GM18526 (cell line): ENCODE results near the gene TMEM209.

Experiments
- POLR2A ChIP-seq: IDR thresholded peaks from 3 replicates; pipeline ENCODE4 v1.6.1; 2011; ENCODE audit not compliant: insufficient read length; ENCODE audit errors: extremely low read depth

Gene TMEM209

DNA sequence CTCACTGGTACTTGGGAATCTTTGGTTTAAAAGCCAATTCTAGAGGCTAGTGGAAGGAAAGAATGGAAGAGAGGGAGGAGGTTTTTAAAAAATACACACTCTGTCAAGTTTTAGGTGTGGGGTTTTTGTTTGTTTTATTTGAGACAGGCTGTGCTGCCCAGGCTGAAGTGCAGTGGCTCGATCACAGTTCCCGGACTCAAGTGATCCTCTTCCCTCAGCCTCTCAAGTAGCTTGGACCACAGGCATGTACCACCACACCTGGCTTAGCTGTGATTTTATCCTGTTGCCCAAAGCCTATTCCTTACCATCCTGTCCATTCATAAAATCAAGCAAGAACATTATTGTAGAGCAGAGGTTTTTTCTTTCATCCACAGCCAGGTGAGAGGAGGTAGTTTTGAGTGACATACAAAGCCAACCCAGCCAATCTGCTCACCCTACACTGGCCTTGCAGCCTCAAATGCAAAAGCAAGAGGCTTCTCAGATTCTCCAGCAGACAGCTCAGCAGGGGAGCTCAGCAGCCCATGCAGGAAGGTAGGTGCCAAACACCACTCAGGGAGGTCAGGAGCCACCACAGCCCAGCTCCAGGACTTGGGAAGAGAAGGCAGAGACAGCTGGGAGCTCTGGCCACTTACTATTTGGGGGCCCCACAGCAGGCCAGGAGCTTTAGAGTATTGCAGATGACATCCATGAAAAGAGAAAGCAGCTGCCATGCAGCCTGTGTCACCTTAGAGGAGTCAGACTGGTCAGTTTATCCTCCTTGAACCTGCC, 65.8 kb downstream of the TMEM209 start:
- no peak for TF ChIP-seq POLR2A

DNA sequence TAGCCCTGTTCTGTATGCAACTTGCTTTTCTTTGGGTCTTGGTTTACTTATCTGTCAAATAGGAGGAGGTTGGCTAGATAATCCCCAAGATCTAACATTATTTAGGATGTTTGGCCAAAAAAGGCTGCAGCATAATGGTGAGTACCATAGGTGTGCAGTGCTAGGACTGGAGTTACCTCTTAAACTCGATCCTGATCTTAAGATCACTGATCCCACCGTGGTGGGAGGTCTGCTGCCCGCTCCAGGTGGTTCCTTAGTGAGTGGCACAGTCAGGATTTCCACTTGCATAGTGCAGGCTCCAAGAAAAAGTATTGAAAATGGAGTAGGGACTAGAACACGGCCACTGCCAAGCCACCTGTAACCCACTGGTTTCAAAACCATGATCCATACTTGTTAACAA, 68.0 kb downstream of the TMEM209 start:
- no peak for TF ChIP-seq POLR2A

DNA sequence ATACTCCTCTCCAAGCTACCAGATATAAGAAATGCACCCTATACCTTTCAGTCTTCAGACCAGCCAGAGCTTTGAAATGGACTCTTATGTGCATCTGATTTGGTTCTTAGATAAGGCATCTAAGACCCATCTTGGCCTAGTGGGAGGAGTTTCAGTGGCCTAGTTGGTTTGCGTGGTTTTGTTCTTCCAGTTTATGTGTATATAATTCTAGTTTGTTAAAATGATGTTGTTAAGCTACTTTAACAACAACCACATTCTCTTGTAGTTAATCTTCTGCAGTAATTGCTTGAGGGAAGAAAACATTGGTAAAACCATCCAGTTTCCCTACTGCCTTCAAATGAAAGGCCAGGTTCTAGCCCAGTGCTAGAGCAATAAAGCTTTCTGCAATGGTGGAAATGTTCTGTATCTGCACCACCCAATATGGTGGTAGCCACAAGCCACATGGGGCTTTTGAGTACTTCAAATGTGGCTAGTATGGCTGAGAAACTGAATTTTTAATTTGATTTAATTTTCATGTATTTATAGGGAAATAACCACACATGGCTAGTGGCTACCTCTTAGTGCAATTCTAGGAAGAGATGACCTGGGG, 68.5 kb downstream of the TMEM209 start:
- TF ChIP-seq POLR2A = no peak

DNA sequence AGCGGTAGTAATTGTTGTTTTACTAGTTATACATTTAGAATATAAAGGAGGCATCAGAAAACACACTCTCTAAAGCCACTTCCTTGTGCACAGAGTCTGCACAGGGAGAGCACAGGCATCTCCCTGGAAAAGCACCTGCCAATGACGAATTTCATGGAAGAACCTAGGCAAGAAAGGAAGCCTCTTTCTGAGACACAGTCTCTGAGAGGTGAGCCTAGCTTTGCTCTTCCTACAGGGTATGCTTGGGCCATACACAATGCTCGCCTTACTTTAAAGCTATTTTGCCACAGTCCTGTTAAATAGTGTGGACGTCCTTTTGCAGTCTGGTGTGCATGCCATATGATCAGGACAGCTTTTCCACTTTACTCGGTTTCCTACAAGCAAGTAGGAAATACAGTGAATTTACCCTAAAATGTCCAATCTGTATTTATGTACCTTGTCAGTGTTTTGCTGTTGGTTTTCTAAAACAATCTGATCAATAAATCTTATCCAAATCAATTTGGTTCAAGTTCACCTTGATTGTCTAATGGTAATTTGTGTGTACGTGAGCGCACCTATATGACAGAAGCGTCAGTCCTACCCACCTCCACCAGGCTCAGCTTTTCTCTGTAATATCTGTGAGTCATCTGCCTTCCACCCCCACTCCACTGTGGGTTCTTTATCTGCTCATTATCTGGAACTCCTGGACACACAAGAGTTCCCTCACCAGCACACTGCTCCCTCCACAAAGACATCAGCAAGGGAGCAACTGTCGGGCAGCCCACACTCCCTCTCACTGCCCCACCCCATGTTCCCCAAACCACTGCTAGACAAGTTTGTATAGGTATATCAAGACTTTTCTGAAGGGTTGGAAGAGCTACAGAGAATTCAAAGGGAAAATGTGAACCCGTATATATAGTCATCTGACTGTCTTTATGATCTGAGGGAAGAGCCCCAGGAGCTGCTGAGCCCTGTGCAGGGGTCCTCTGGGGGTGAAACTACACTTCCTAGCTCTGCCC, 69.7 kb downstream of the TMEM209 start:
- no peak for TF ChIP-seq POLR2A

DNA sequence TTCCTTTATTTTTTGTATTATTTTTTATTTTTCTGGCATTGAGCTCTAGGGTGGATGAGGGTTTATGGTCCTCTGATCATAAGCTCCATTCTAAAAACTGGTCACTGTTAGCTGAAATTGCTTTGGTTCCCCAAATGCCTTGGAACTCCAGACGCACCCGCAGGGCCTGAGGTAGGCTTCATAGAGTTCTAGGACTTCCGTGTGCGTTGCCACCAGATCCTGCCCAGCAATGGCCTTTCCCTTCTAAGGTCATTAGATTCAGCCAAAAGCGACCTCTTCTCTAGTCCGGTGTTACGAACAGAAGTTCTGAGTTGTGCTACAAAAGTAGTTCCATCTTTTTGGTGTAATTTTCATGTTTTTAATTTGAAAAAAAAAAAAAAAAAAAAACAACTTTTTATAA, 70.5 kb downstream of the TMEM209 start:
- TF ChIP-seq POLR2A = no peak

DNA sequence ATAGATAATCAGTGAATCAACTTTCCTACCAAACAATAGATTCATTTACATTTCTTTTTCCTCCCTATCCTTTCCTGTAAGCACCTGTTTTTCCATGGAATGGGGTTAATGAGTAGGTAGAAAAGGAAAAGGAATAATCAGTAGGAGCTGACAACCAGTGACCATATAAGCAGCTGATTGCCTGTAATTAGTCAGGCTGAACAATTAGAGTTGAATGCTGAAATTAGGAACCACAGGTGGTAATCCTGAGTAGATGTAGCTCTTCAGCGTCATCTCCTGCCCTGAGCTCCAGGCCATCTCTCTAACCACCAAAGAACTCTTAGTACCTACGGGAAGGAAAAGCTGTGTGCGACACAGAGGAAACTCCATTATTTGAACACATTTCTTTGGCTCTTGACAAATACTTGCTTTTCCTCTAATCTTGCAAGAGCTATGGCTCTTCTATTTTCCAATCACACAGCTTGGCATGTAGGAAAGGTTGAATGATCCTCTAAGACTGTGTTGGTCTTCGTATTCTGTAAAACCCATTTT, 71.0 kb downstream of the TMEM209 start:
- no peak for TF ChIP-seq POLR2A

DNA sequence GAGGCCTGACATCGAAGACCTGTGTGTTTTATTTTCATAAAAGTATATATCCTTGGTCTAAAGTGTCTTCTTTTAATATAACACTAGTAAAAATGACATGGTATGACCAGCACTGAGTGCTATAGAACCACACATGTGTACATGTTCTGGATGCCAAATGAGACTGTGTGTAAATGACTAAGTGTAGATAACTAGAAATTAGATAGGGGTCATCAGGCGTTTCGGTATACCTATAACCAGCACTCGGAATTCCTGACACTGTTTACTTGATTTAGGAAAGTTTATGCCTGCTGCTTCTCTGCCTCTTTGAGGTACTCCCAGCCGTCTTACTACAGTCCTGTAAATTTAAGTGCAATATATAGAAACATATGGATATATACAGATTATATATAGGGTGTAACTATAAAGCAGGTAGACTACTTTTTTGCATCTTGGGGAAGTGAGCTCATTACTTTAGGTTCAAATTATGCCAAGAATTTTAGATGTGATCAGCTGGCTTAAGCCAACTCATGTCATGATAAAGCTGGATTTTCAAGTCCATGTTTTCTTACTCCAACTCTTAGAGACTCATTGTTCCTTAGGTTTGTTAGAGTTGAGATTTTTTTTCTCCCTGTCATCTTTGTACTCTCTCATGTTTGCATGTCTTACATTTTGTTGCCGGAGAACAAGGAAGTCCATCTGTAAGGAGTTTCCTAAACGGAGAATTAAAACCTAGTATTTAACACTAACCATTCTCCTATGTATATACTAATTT, 72.0 kb downstream of the TMEM209 start:
- TF ChIP-seq POLR2A = no peak

DNA sequence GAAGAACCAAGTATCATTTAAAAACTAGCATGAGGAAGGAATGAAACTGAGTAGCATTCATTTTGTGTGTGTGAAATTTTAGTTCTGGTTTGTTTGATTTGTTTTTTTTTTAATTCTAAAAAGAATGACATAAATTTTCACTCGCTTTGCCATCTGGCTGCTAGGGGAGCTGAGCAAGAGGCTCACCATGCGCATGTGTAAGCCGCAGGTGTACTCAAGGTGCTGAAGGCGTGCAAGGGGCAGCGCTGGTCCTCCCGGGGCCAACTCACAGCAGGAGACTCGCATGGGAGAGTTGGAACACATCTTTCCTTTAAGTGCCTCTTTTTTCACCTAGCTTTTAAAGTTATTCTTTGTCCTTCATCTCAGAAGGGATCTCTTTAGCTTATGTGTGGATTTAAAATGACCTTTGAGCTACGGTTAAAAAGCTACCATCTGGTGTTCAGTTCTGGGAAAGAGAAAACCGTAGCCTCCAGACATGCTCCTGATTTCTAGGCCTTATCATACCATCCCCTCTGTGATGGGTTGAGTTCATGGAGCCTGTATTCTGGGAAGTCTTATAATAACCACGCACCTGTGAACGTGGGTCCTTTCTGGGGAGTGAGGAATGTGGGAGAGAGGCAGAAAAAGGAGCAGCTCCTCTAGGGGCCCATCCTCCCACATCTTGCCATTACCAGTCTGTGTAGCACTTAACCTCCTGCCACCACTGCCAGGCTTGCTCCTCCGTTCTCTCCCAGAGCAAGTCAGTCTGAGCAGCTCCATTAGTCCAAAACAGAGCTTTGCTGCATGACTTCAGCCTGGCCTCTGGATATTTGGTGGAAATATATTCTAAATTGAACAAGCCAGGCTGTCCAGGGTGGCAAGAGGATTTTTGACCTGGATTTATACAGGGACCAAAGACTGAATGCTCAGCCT, 73.0 kb downstream of the TMEM209 start:
- no peak for TF ChIP-seq POLR2A

DNA sequence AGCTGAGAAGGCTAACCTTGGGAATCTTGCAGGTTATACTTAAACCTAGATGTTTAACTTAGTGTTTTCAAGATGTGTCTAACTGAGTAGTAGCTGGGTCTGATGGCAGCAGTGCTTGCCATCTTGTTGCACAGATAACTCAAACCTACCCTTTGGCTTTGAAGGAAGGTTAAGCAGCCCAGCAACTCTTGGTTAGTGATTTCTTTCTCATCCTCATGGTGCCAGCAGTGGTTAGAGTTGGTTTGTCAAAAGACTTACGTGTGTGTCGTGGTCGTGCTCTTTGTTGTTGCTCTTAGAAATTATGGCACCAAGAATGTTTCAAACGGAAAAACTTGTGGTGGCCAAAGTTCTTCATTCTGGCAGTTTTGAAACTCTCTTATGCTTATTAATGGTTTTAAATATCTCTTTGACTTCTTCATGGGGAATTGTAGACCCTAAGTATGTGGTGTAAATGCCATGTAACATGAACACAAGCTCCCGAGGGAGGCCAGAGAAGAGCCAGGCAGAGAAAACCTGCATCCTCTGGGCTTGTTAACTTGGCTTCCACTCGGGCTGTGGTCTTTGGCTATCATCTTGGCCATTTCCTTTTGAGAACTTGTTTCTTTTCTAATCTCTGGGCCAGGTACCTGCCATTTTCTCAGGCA, 73.9 kb downstream of the TMEM209 start:
- no peak for TF ChIP-seq POLR2A

DNA sequence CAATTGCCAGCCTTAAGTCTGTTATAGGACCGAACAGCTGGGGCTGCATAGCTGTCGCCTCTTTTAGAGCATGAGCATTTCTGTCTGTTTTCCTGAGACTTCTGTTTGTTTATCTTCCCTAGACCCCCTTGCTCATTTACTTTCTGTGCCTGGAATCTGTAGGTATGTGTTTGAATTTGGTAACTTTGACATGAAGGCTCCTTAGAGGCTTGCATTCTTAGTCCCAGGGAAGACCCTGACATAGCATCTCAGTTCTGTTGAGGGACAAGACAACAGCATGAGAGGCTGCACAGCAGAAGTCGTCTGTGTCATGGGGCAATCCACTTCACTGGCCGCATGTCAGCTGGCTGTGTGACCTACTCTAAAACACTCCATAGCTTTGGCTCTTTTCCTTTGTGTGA, 76.2 kb downstream of the TMEM209 start:
- TF ChIP-seq POLR2A = no peak

DNA sequence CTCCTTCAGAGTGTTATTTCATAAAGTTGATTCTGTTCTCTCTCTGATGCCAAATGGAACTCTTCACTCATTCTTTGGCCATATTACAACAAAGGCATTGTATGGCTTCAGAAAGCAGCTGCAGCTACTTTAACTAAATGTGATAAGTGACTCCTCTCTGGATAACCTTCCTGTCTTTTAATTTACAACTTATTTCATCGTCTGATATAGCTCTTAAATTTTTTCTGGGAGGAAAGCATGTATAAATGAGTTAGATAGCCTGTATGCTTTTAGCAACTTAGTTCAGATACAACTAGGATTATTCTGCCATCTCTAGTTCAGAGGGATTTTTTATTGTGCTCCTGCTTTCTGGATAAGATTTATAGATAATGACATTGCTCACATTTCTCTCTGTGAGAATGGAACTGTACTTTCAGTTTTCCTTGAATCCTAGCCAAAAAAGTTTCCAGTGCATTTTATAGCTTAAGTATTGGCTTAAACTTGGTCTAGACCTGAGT, 77.3 kb downstream of the TMEM209 start:
- no peak for TF ChIP-seq POLR2A

DNA sequence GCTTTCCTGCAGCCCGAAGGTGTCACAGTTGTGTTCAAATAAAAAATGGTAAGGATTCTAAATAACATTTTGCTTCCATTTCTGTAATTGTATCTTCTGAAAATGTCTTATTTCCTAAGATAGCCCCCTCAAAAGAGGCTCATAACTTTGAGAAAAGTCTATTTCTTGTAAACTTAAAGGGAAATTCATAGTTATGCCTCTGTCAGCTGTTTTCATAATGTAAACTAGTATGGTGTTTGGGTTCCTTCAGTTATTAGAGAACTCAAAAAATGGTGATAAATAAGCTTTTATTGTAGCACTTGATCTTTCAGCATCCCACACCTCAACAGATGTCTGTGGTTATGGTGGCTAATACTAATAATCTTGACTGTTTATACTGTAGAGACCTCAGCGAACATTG, 77.8 kb downstream of the TMEM209 start:
- no peak for TF ChIP-seq POLR2A

DNA sequence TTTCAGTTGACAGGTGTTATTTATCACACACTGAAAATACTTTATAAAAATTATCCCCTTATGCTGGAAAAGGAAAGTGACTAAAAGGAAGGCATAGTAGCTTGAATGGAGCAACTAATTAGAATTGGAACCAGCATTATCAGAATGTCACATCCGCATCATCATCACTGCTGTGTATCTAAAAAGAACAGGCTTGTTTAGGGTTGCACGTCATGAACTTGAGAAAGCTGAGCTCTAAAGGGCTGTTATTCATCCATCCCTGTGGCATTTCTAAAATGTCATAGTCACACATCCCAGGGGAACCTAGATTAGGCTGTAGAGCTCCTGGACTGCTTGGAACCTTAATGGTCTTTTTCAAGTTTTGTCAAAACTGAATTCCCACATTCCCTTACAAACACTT, 80.5 kb downstream of the TMEM209 start:
- TF ChIP-seq POLR2A = no peak
